K562 (cell line): ENCODE data around the gene CDK5R2. TPM values are rescaled to one million over a fixed set of nuclear protein-coding genes. Genes with fewer than 3 reads are reported as not detected.

Source experiments
- ATAC-seq: fragments of 200-7000 bp; cut with Tn5 transposase; 3 replicates; pipeline ENCODE4 v1.9.1; 2020; ENCODE audit warnings: moderate library complexity
- BruUV-seq: library from RNA; stranded (reverse); fragments of 400-500 nt; replicated peaks from 2 replicates; lab custom pipeline; 2021; lab: Mats Ljungman, UMichigan
- CTCF ChIA-PET: fragments of 300-600 bp; formaldehyde crosslinking; extraction: SDS; loops from one replicate; lab custom pipeline; 2021; ENCODE audit warnings: low intra/inter-chr PET ratio; lab: Yijun Ruan, JAX
- POLR2A ChIA-PET: fragments of 300-600, 350-650 bp; sonication (Branson Sonifier 250); formaldehyde crosslinking; extraction: SDS; loops from one replicate; lab custom pipeline; 2021; ENCODE audit warnings: antibody characterized with exemption, inconsistent platforms; lab: Yijun Ruan, JAX
- DNase-seq, 4 experiments: peaks; one replicate each; pipeline versions ENCODE4 v3.0.0 to v3.0.0-alpha.2; 2011 to 2018; ENCODE audit warnings: low spot score in 3 of 4, mixed read lengths in 3 of 4; ENCODE audit errors: extremely low read depth in 1 of 4
- FAIRE-seq: peaks from 2 replicates; lab custom pipeline; 2011; peaks lifted over from hg19 to GRCh38; lab: Jason Lieb, UNC
- H2AFZ ChIP-seq: 2 replicates; pipeline ENCODE4 v1.6.0; 2011; ENCODE audit warnings: low read depth, low read length, control low read depth, inconsistent platforms
- H3K27ac ChIP-seq: fragments of 200-600 bp; 3 replicates; pipeline ENCODE4 v1.8.0; 2011; ENCODE audit warnings: low read depth, mild to moderate bottlenecking, control low read depth, inconsistent platforms, low read length, moderate library complexity, mixed read lengths; ENCODE audit errors: extremely low read depth
- H3K27me3 ChIP-seq, 2 experiments: fragments of 300-600 bp in 1 of 2; 2 replicates in 1 of 2; 3 replicates in 1 of 2; pipeline versions ENCODE4 v1.6.0 to v1.8.0; 2011; ENCODE audit warnings: inconsistent platforms in 2 of 2, low read length in 2 of 2, mild to moderate bottlenecking in 1 of 2, mixed read lengths in 1 of 2, moderate library complexity in 1 of 2; ENCODE audit not compliant: control insufficient read depth in 2 of 2, insufficient read depth in 2 of 2
- H3K36me3 ChIP-seq: fragments of 300-600 bp; 3 replicates; pipeline ENCODE4 v1.8.0; 2011; ENCODE audit warnings: mild to moderate bottlenecking, low read length, inconsistent platforms; ENCODE audit not compliant: control insufficient read depth, insufficient read depth
- H3K4me1 ChIP-seq, 2 experiments: fragments of 200-600 bp in 1 of 2; replicated peaks in 1 of 2; 2 replicates in 1 of 2; 3 replicates in 1 of 2; pipeline versions ENCODE4 v1.5.1 to v1.8.0; 2011; ENCODE audit warnings: inconsistent platforms in 2 of 2, low read length in 2 of 2, mild to moderate bottlenecking in 1 of 2, mixed read lengths in 1 of 2, moderate library complexity in 1 of 2; ENCODE audit not compliant: control insufficient read depth in 2 of 2, insufficient read depth in 2 of 2
- H3K4me2 ChIP-seq: 2 replicates; pipeline ENCODE4 v1.6.1; 2011; ENCODE audit warnings: low read length, control low read depth, inconsistent platforms, mixed read lengths; ENCODE audit not compliant: insufficient read depth
- H3K4me3 ChIP-seq: fragments of 200-600 bp; sonication (generic), shearing (Covaris generic); 2 replicates; pipeline ENCODE4 v1.5.1; 2016; ENCODE audit warnings: control low read depth, inconsistent platforms
- H3K79me2 ChIP-seq: fragments of 200-600 bp; 3 replicates; pipeline ENCODE4 v1.8.0; 2011; ENCODE audit warnings: low read length, inconsistent platforms; ENCODE audit not compliant: control insufficient read depth, insufficient read depth
- H3K9ac ChIP-seq, 2 experiments: 2 replicates each; pipeline versions ENCODE4 v1.6.0 to v1.6.1; 2011; ENCODE audit warnings: low read depth in 2 of 2, low read length in 2 of 2, control low read depth in 1 of 2, inconsistent platforms in 1 of 2, mild to moderate bottlenecking in 1 of 2, mixed read lengths in 1 of 2; ENCODE audit not compliant: insufficient read depth in 1 of 2
- H3K9me1 ChIP-seq: one replicate; pipeline ENCODE4 v1.6.0; 2011; ENCODE audit warnings: inconsistent platforms, mild to moderate bottlenecking, low read length, moderate library complexity; ENCODE audit not compliant: control insufficient read depth, insufficient read depth
- H3K9me3 ChIP-seq: replicated peaks from 2 replicates; pipeline ENCODE4 v1.5.1; 2011; ENCODE audit warnings: low read depth, low read length, inconsistent platforms; ENCODE audit not compliant: control insufficient read depth, insufficient read depth
- H4K20me1 ChIP-seq: replicated peaks from 2 replicates; pipeline ENCODE4 v1.6.1; 2011; ENCODE audit warnings: low read length, inconsistent platforms, mixed read lengths; ENCODE audit not compliant: control insufficient read depth, insufficient read depth
- COPS2 ChIP-seq: fragments of 450-650 bp; conservative IDR thresholded peaks from 2 replicates; pipeline ENCODE4 v1.6.1; 2016; ENCODE audit warnings: mild to moderate bottlenecking, moderate library complexity
- E2F3 ChIP-seq: fragments of 250-450 bp; sonication (Bioruptor Pico); IDR thresholded peaks from 2 replicates; pipeline ENCODE4 v1.4.0; 2020; ENCODE audit warnings: mild to moderate bottlenecking
- FOSL1 ChIP-seq: fragments of 200-800 bp; sonication (Bioruptor generic); conservative IDR thresholded peaks from 2 replicates; pipeline ENCODE4 v1.6.1; 2016; ENCODE audit warnings: missing genetic modification characterization, missing compliant biosample characterization
- OTX1 ChIP-seq: fragments of 450-650 bp; formaldehyde crosslinking; IDR thresholded peaks from 2 replicates; pipeline ENCODE4 v1.4.0; 2022; ENCODE audit warnings: mild to moderate bottlenecking
- XRCC3 ChIP-seq: fragments of 450-650 bp; IDR thresholded peaks from 2 replicates; pipeline ENCODE4 v1.6.1; 2017; ENCODE audit warnings: mild to moderate bottlenecking, moderate library complexity
- WGBS: fragments of 100-300 bp; shearing (Covaris generic); methylation state at CpG from one replicate; pipeline ENCODE4 v1.1.6; 2016; ENCODE audit warnings: low coverage, mixed read lengths; ENCODE audit not compliant: insufficient coverage; ENCODE audit errors: missing lambda C conversion rate; 5-methylcytosine and 5-hydroxymethylcytosine counted together
- in situ Hi-C: fragments of 300-500 bp; cut with MboI; formaldehyde crosslinking; loops from 4 replicates; pipeline ENCODE4 v1.15.0; 2018; ENCODE audit warnings: inconsistent platforms, mixed read lengths
- intact Hi-C: fragments of 100-400 bp; cut with micrococcal nuclease; formaldehyde crosslinking; loops from 2 replicates; pipeline ENCODE4 v1.14.2; 2022
- polyA plus RNA-seq, 8 experiments: library from polyadenylated mRNA; depleted of rRNA in 4 of 8; stranded (reverse) in 5 of 8; unstranded in 3 of 8; fragments of >200 nt; fragmentation: Nextera tagmentation in 2 of 8; fragmentation: Illumina TruSeq in 1 of 8; extraction: Ambion mirVana in 2 of 8; extraction: Trizol in 1 of 8; gene quantifications; 2 replicates each; pipeline versions ENCODE4 v1.2.1 to v1.2.3, GENCODE V29; 2011 to 2014; ENCODE audit warnings: inconsistent platforms in 1 of 8, missing spikeins in 1 of 8
- total RNA-seq, 7 experiments: library from RNA; depleted of rRNA in 6 of 7; stranded (reverse); fragments of >200 nt in 6 of 7; fragmentation: Illumina TruSeq in 2 of 7; extraction: Trizol in 2 of 7; gene quantifications; 2 replicates each; pipeline versions ENCODE4 v1.2.1 to v1.2.3, GENCODE V29; 2011 to 2021; ENCODE audit warnings: low replicate concordance in 1 of 7
- TF ChIP-seq, protein P1 (sequence below): fragments of 250-450 bp; sonication (Bioruptor Pico); IDR thresholded peaks from 2 replicates; pipeline ENCODE4 v1.8.0; 2022; ENCODE audit warnings: moderate library complexity, mild to moderate bottlenecking, inconsistent platforms
- TF ChIP-seq, protein P2 (sequence below): fragments of 450-650 bp; IDR thresholded peaks from 2 replicates; pipeline ENCODE4 v1.6.1; 2018; ENCODE audit not compliant: partially characterized antibody

CDK5R2 gene
- total and polyA plus RNA-seq, 9 of the 15 experiments (the other 6 are each of a cell fraction or from before 2014, with no cell fraction given): 0.09 TPM; not detected in 8

DNA sequence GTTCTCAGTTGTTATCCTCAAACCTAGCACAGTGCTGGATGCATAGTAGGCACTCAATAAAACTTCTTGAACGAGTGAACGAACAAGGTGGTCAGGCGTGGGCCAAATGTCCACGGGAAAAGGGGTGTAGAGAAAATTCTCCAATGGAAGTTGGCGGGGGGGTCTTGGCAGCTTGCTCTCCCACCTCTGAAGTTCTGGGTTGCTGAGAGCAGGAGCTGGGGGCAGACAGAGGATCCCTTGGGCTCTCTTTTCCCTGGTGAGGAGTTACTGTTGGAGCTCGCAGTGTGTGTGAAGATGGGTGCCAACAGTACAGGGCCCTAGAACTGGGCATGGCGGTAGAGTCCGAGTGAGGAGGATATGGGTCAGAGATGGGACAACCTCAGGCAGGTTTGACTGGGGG lies 36.1 kb downstream of the CDK5R2 start:
- H3K27ac ChIP-seq: no peak overlapping the region
- peaks cover 0 to 36% of the 10 kb centered on the region in 2 experiments; a peak in 3 of 5 replicates for H3K27me3 ChIP-seq
- no TSS peak for BruUV-seq
- peaks cover 12 to 31% of the 10 kb centered on the region in 2 experiments; a peak in 4 of 5 replicates for H3K4me1 ChIP-seq
- H4K20me1 ChIP-seq: no peaks in the 10 kb centered on the region
- no peak for DNase-seq
- intact Hi-C loops: no loop called here
- 0% methylated on average over 5 of the region's 8 CpGs for WGBS
- no peak overlapping the region for H2AFZ ChIP-seq
- no peaks in the 10 kb centered on the region for H3K79me2 ChIP-seq
- in situ Hi-C loops: no loop called here
- no peaks in the 10 kb centered on the region for H3K9me3 ChIP-seq
- H3K4me3 ChIP-seq: no peak overlapping the region
- POLR2A ChIA-PET: interaction anchor here (1.1 kb wide), 1 partner anchor 19 kb away, joined by 3 read pairs; no protein-coding TSS in a partner anchor
- FAIRE-seq: no peak
- CTCF ChIA-PET: interaction anchor here (0.7 to 1.6 kb wide), 4 partner anchors 62 to 159 kb away, joined by 3 to 11 read pairs (median 4); no protein-coding TSS in a partner anchor
- no peaks in the 10 kb centered on the region for H3K36me3 ChIP-seq
- H3K9me1 ChIP-seq: no peaks in the 10 kb centered on the region
- ATAC-seq: no peak
- H3K4me2 ChIP-seq: no peak overlapping the region
- no peak for TF ChIP-seq COPS2
- TF ChIP-seq FOSL1 (tag): no peak
- TF ChIP-seq, protein P1, sequence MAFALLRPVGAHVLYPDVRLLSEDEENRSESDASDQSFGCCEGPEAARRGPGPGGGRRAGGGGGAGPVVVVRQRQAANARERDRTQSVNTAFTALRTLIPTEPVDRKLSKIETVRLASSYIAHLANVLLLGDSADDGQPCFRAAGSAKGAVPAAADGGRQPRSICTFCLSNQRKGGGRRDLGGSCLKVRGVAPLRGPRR (CRISPR knock-in tag): no peak
- TF ChIP-seq, protein P2, sequence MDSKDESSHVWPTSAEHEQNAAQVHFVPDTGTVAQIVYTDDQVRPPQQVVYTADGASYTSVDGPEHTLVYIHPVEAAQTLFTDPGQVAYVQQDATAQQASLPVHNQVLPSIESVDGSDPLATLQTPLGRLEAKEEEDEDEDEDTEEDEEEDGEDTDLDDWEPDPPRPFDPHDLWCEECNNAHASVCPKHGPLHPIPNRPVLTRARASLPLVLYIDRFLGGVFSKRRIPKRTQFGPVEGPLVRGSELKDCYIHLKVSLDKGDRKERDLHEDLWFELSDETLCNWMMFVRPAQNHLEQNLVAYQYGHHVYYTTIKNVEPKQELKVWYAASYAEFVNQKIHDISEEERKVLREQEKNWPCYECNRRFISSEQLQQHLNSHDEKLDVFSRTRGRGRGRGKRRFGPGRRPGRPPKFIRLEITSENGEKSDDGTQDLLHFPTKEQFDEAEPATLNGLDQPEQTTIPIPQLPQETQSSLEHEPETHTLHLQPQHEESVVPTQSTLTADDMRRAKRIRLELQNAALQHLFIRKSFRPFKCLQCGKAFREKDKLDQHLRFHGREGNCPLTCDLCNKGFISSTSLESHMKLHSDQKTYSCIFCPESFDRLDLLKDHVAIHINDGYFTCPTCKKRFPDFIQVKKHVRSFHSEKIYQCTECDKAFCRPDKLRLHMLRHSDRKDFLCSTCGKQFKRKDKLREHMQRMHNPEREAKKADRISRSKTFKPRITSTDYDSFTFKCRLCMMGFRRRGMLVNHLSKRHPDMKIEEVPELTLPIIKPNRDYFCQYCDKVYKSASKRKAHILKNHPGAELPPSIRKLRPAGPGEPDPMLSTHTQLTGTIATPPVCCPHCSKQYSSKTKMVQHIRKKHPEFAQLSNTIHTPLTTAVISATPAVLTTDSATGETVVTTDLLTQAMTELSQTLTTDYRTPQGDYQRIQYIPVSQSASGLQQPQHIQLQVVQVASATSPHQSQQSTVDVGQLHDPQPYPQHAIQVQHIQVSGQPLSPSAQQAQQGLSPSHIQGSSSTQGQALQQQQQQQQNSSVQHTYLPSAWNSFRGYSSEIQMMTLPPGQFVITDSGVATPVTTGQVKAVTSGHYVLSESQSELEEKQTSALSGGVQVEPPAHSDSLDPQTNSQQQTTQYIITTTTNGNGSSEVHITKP: no peak
- TF ChIP-seq OTX1 (CRISPR knock-in tag): no peak
- TF ChIP-seq XRCC3: no peak
- no peak for TF ChIP-seq E2F3
- no peak overlapping the region for H3K9ac ChIP-seq
